ENCODE results near the gene FRG2B. TPM values are rescaled to one million over a fixed set of nuclear protein-coding genes. Genes with fewer than 3 reads are reported as not detected.
"Not testable (repeated sequence)": the region's sequence is repeated elsewhere in the genome, so short reads cannot be mapped to it uniquely, and the experiment has no call there.

The FRG2B gene
- under 1 TPM in 1 of 2 donors, not detected in 1; 0.24 TPM for total RNA-seq

GRCh38 chr10:133626695-133627094, at the start of gene FRG2B:
Gene FRG2B (minus strand): TSS chr10:133626795. CDS start chr10:133626742, 53 bp downstream.
- H3K4me1 Mint-ChIP-seq; ATAC-seq (replicated peaks); H3K9me3 Mint-ChIP-seq; H3K27ac Mint-ChIP-seq; H3K4me3 Mint-ChIP-seq; H3K27me3 Mint-ChIP-seq; H3K36me3 Mint-ChIP-seq (ENCODE audit: low read depth): not testable (repeated sequence)

GRCh38 chr10:133667446-133667845, 40.9 kb upstream of the FRG2B start:
- not testable (repeated sequence) for H3K4me1 Mint-ChIP-seq; H3K36me3 Mint-ChIP-seq (ENCODE audit: low read depth); H3K27ac Mint-ChIP-seq; H3K9me3 Mint-ChIP-seq; H3K4me3 Mint-ChIP-seq
- peak; percentile 26 for ATAC-seq (replicated peaks)
- peaks cover 15% of the 10 kb centered on the region for H3K27me3 Mint-ChIP-seq

GRCh38 chr10:133663544-133664160, 37.1 kb upstream of the FRG2B start:
- not testable (repeated sequence) for H3K9me3 Mint-ChIP-seq; H3K4me3 Mint-ChIP-seq; H3K27ac Mint-ChIP-seq; ATAC-seq (replicated peaks); H3K36me3 Mint-ChIP-seq (ENCODE audit: low read depth); H3K4me1 Mint-ChIP-seq
- H3K27me3 Mint-ChIP-seq: peaks cover 15% of the 10 kb centered on the region

- H3K9me3 Mint-ChIP-seq; H3K4me3 Mint-ChIP-seq; H3K4me1 Mint-ChIP-seq; H3K36me3 Mint-ChIP-seq (ENCODE audit: low read depth); ATAC-seq (replicated peaks); H3K27ac Mint-ChIP-seq: not testable (repeated sequence)
- peaks cover 15% of the 10 kb centered on the region for H3K27me3 Mint-ChIP-seq
These were observed 34.5 kb upstream of the FRG2B start for GRCh38 chr10:133661122-133661521.

GRCh38 chr10:133660516-133660915, 33.9 kb upstream of the FRG2B start:
- not testable (repeated sequence) for H3K4me3 Mint-ChIP-seq; H3K9me3 Mint-ChIP-seq; H3K36me3 Mint-ChIP-seq (ENCODE audit: low read depth); ATAC-seq (replicated peaks); H3K27ac Mint-ChIP-seq; H3K4me1 Mint-ChIP-seq
- peaks cover 15% of the 10 kb centered on the region for H3K27me3 Mint-ChIP-seq

GRCh38 chr10:133657276-133657675, 30.7 kb upstream of the FRG2B start:
- H3K9me3 Mint-ChIP-seq; ATAC-seq (replicated peaks); H3K27me3 Mint-ChIP-seq; H3K36me3 Mint-ChIP-seq (ENCODE audit: low read depth); H3K27ac Mint-ChIP-seq; H3K4me1 Mint-ChIP-seq; H3K4me3 Mint-ChIP-seq: not testable (repeated sequence)

- not testable (repeated sequence) for H3K27ac Mint-ChIP-seq; H3K4me3 Mint-ChIP-seq; H3K27me3 Mint-ChIP-seq; ATAC-seq (replicated peaks); H3K36me3 Mint-ChIP-seq (ENCODE audit: low read depth); H3K4me1 Mint-ChIP-seq; H3K9me3 Mint-ChIP-seq
These were observed 22.4 kb upstream of the FRG2B start for GRCh38 chr10:133648872-133649455.

GRCh38 chr10:133647075-133647748, 20.6 kb upstream of the FRG2B start:
- H3K4me1 Mint-ChIP-seq; H3K9me3 Mint-ChIP-seq; H3K27ac Mint-ChIP-seq; H3K27me3 Mint-ChIP-seq; H3K36me3 Mint-ChIP-seq (ENCODE audit: low read depth); H3K4me3 Mint-ChIP-seq: not testable (repeated sequence)
- peak; percentile 53 for ATAC-seq (replicated peaks)

DNA sequence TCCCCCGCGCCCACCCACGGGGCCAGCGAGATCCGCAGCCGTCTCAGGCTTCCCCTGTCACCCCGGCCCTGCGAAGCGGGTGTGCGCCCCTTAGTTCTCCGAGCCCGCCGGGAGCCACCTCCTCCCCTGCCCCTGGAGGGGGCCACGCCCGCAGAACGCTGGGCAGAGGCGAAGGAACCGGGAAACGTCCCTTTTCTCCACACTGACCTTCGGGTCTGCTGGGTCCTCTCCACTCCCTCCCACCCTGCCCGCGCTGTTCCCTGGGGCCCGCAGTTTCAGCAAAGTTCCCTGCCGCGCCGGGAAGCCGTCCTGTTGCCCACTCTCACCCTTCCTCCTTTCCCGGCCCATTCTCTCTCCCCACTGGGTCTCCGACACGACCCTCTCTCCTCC, 11.2 kb upstream of the FRG2B start:
- not testable (repeated sequence) for H3K27me3 Mint-ChIP-seq; H3K4me3 Mint-ChIP-seq; H3K27ac Mint-ChIP-seq; H3K9me3 Mint-ChIP-seq; H3K4me1 Mint-ChIP-seq; H3K36me3 Mint-ChIP-seq (ENCODE audit: low read depth); ATAC-seq (replicated peaks)

GRCh38 chr10:133637202-133637845, 10.7 kb upstream of the FRG2B start:
- not testable (repeated sequence) for H3K9me3 Mint-ChIP-seq, H3K4me1 Mint-ChIP-seq
- peak; percentile 56 for ATAC-seq (replicated peaks)

DNA sequence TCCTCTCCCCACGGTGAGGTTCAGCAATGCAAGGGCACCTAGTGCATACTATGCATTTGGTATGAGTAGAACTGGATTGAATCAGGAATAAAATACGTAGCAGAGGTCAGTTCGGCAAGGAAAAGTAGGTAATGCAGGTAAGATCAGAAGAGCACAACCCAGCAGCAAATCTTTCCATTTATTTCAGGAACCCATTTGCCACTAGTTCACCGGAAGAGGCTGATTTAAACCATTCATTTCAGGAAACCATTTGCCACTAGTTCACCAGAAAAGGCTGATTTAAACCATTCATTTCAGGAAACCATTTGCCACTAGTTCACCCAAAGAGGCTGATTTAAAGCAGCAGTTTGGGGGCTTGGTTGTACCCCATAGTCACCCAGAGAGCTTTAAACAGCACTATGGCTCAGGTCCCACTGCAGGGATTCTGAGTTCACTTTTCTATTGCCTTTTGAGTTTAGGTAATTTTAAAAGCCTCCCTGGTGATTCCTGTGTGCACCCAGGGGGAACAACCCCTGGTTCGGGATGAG, 4.2 kb upstream of the FRG2B start:
- peak; percentile 74 for ATAC-seq (replicated peaks)
- H3K36me3 Mint-ChIP-seq (ENCODE audit: low read depth); H3K4me3 Mint-ChIP-seq; H3K9me3 Mint-ChIP-seq; H3K27me3 Mint-ChIP-seq; H3K27ac Mint-ChIP-seq; H3K4me1 Mint-ChIP-seq: not testable (repeated sequence)

More at GRCh38 chr10:133637202-133637845, 10.7 kb upstream of the FRG2B start:
- H3K27ac Mint-ChIP-seq; H3K4me3 Mint-ChIP-seq; H3K36me3 Mint-ChIP-seq (ENCODE audit: low read depth); H3K27me3 Mint-ChIP-seq: not testable (repeated sequence)

- H3K27ac Mint-ChIP-seq; H3K36me3 Mint-ChIP-seq (ENCODE audit: low read depth); H3K4me3 Mint-ChIP-seq; H3K4me1 Mint-ChIP-seq; H3K9me3 Mint-ChIP-seq: not testable (repeated sequence)
- ATAC-seq (replicated peaks): peak; percentile 71
- H3K27me3 Mint-ChIP-seq: peaks cover 11% of the 10 kb centered on the region
These were observed 4.1 kb downstream of the FRG2B start for GRCh38 chr10:133622544-133622943.

GRCh38 chr10:133618851-133619250, 7.7 kb downstream of the FRG2B start:
- H3K4me3 Mint-ChIP-seq: no peak overlapping the region

GRCh38 chr10:133617196-133617595, 9.4 kb downstream of the FRG2B start:
- Mint-ChIP-seq H3K4me3 (no peak overlapping the region), H3K4me1 (no peaks in the 10 kb centered on the region), H3K27me3 (peaks cover 12% of the 10 kb centered on the region), H3K36me3 (ENCODE audit: low read depth) (no peaks in the 10 kb centered on the region), H3K9me3 (peaks cover 5% of the 10 kb centered on the region), H3K27ac (no peak overlapping the region)
- no peak for ATAC-seq (replicated peaks)

More at GRCh38 chr10:133618851-133619250, 7.7 kb downstream of the FRG2B start:
- Mint-ChIP-seq H3K36me3 (ENCODE audit: low read depth) (no peaks in the 10 kb centered on the region), H3K4me1 (no peaks in the 10 kb centered on the region), H3K27me3 (peaks cover 11% of the 10 kb centered on the region), H3K9me3 (no peaks in the 10 kb centered on the region), H3K27ac (no peak overlapping the region)
- ATAC-seq (replicated peaks): no peak

Data from activated T-helper 17 cell treated with anti-CD3 and anti-CD28 coated beads, Interleukin-2, amount 50 U/mL, for 72 hours (primary cell).